ENCODE measurements around the gene ACTL6B.
A peak's percentile ranks its signal among the peaks of the same experiment; 100 is the strongest.

Gene ACTL6B

DNA sequence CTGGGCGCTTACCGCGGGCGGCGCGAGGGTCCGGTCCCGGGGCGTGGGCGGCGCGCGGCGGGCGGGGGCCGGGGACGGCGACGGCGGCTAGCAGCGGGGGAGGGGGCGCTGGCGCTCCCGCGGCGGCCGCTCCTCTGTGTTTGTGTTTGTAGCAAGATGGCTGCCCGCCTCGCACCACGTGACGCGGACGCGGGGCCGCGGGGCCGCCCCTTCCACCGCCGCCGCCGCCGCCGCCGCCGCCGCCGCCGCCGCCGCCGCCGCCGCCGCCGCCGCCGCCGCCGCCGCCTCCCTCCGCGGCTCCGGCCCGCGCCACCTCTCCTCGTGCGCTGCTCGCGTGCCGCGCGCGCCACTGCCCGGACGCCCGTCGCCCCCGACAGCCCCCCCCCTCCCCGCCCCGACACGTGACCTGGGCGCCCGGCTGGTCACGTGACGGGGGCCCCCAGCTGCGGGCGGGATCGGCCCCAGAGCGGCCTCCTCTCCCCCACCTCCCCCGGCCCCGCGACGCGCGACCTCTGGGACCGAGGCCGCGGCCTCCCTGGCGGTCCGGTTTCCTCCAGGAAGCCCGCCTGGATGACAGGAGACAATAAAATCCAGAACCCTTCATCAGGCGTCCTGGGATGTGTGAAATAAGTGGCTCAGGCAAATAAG, 38.0 kb upstream of the ACTL6B start, which contains the start of gene GIGYF1:
GIGYF1 (minus strand) TSS at position 153 of the 648 bp plus-strand sequence. CDS start 6,012 bp downstream, outside the sequence.
- Histone ChIP-seq H3K9ac (ENCODE audit: low read length) (peak within 1 kb of the TSS; percentile 95), H3K4me1 (ENCODE audit: control insufficient read depth, low read depth, low read length) (peaks cover 7% of the 10 kb centered on the region), H3K23ac (ENCODE audit: low read length) (peak within 1 kb of the TSS; percentile 72), H3K79me1 (ENCODE audit: low read length) (peaks cover 19% of the 10 kb centered on the region), H2BK5ac (ENCODE audit: low read length) (no peak within 1 kb of the TSS), H3K56ac (ENCODE audit: low read length) (peak within 1 kb of the TSS; percentile 93), H2AK5ac (ENCODE audit: low read length) (no peak within 1 kb of the TSS), H3K18ac (ENCODE audit: low read length) (peak within 1 kb of the TSS; percentile 88), H3K27ac (ENCODE audit: low read depth, low read length) (peak within 1 kb of the TSS; percentile 81), H2BK15ac (replicated peaks; ENCODE audit: low read depth) (no peak within 1 kb of the TSS), H2BK120ac (ENCODE audit: low read depth, low read length) (peak within 1 kb of the TSS; percentile 82), H4K8ac (ENCODE audit: low read depth, low read length) (peak within 1 kb of the TSS; percentile 94), H3K36me3 (ENCODE audit: control insufficient read depth, insufficient read depth, low read length) (no peaks in the 10 kb centered on the region), H3K4me3 (ENCODE audit: low read length) (peak within 1 kb of the TSS; percentile 76), H3K27me3 (ENCODE audit: insufficient read depth, low read length, poor library complexity) (no peaks in the 10 kb centered on the region), H3K4me2 (ENCODE audit: low read length) (peak within 1 kb of the TSS; percentile 71), H3K4ac (ENCODE audit: low read depth, low read length) (peak within 1 kb of the TSS; percentile 96), H4K5ac (ENCODE audit: low read length) (no peak within 1 kb of the TSS), H3K79me2 (ENCODE audit: control insufficient read depth, insufficient read depth, low read length) (peaks cover 37% of the 10 kb centered on the region)
- DNase-seq, result peak; percentile 69
- WGBS (ENCODE audit: extremely low coverage, insufficient coverage, low lambda C conversion rate), result no CpG with 5 or more reads among the region's 102 CpGs

DNA sequence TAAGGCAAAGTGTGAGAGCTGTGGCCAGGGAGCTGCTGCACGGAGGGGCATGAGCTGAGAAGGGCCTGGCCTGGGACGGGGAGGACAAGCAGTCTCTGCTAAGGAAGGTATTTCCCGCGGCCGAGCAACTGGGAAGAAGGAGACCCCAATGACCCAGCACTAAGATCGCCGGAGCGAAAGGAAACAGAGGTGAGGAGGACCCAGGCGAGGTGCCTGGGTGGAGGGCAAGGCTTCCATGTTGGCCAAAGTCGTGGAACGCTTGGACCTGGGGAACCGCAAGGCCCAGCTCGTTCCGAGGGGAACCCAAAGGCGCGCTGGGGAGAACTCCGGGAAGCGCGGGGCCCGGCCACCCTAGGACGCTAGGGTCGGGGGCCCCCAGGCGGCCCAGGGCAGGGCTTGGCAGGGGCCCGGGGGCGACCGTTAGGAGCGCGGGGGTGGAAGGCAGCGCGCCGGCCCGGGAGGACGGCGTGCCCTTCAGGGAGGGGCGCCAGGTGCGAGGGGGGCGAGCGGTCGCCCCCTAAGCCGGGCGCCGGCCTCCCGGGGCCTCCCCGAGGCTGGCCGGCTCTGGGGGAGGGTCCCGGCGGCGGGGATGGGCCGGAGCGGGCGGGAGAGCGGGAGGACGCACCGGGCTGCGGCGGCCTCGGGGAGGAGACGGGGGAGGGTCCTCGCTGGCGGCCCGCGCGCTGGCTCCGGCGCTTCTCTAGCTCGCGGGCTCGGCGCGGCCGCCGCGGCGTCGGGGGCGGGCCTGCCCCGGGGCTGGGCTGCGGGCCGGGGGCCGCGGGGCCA, 37.3 kb upstream of the ACTL6B start:
- H2BK120ac ChIP-seq (ENCODE audit: low read depth, low read length), result peak overlapping the region; percentile 82
- H3K79me2 ChIP-seq (ENCODE audit: control insufficient read depth, insufficient read depth, low read length), result peaks cover 42% of the 10 kb centered on the region
- peaks cover 21% of the 10 kb centered on the region for H3K79me1 ChIP-seq (ENCODE audit: low read length)
- H3K27ac ChIP-seq (ENCODE audit: low read depth, low read length), result peak overlapping the region; percentile 81
- H3K4ac ChIP-seq (ENCODE audit: low read depth, low read length), result peak overlapping the region; percentile 96
- H3K56ac ChIP-seq (ENCODE audit: low read length), result peak overlapping the region; percentile 93
- H3K4me3 ChIP-seq (ENCODE audit: low read length), result peak overlapping the region; percentile 76
- H2AK5ac ChIP-seq (ENCODE audit: low read length), result no peak overlapping the region
- DNase-seq, result no peak
- peak overlapping the region; percentile 72 for H3K23ac ChIP-seq (ENCODE audit: low read length)
- no peak overlapping the region for H2BK15ac ChIP-seq (replicated peaks; ENCODE audit: low read depth)
- H3K4me1 ChIP-seq (ENCODE audit: control insufficient read depth, low read depth, low read length), result peaks cover 7% of the 10 kb centered on the region
- peak overlapping the region; percentile 94 for H4K8ac ChIP-seq (ENCODE audit: low read depth, low read length)
- peak overlapping the region; percentile 95 for H3K9ac ChIP-seq (ENCODE audit: low read length)
- no peaks in the 10 kb centered on the region for H3K36me3 ChIP-seq (ENCODE audit: control insufficient read depth, insufficient read depth, low read length)
- peak overlapping the region; percentile 88 for H3K18ac ChIP-seq (ENCODE audit: low read length)
- WGBS (ENCODE audit: extremely low coverage, insufficient coverage, low lambda C conversion rate), result no CpG with 5 or more reads among the region's 81 CpGs
- no peak overlapping the region for H2BK5ac ChIP-seq (ENCODE audit: low read length)
- no peak overlapping the region for H4K5ac ChIP-seq (ENCODE audit: low read length)
- H3K27me3 ChIP-seq (ENCODE audit: insufficient read depth, low read length, poor library complexity), result no peaks in the 10 kb centered on the region
- H3K4me2 ChIP-seq (ENCODE audit: low read length), result peak overlapping the region; percentile 71

DNA sequence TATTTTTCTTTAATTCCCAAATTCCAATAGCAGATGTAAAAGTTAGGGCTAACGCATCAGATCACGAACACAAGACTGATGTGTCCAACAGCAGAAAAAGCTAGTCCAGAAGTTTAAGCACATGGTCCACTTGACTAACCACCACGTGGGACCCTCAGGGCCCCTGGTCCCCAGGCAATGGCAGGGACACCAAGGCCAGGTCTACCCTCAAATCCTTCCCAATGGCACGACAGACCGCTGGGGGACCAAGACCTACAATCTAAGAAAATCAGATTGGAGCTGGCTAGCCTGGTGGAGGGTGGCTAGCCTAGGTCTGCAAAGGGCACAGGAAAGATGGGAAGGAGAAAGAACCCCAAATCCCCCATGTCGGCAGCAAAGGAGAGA, 36.3 kb upstream of the ACTL6B start:
- Histone ChIP-seq H3K36me3 (ENCODE audit: control insufficient read depth, insufficient read depth, low read length) (peaks cover 4% of the 10 kb centered on the region), H4K5ac (ENCODE audit: low read length) (no peak overlapping the region), H4K8ac (ENCODE audit: low read depth, low read length) (no peak overlapping the region), H3K23ac (ENCODE audit: low read length) (no peak overlapping the region), H3K4me1 (ENCODE audit: control insufficient read depth, low read depth, low read length) (peaks cover 7% of the 10 kb centered on the region), H2AK5ac (ENCODE audit: low read length) (no peak overlapping the region), H3K9ac (ENCODE audit: low read length) (peak overlapping the region; percentile 95), H3K27me3 (ENCODE audit: insufficient read depth, low read length, poor library complexity) (no peaks in the 10 kb centered on the region), H2BK120ac (ENCODE audit: low read depth, low read length) (no peak overlapping the region), H3K79me2 (ENCODE audit: control insufficient read depth, insufficient read depth, low read length) (peaks cover 45% of the 10 kb centered on the region), H3K56ac (ENCODE audit: low read length) (peak overlapping the region; percentile 93), H2BK5ac (ENCODE audit: low read length) (no peak overlapping the region), H3K79me1 (ENCODE audit: low read length) (peaks cover 24% of the 10 kb centered on the region), H3K4me3 (ENCODE audit: low read length) (no peak overlapping the region), H3K4me2 (ENCODE audit: low read length) (peak overlapping the region; percentile 71), H2BK15ac (replicated peaks; ENCODE audit: low read depth) (no peak overlapping the region), H3K18ac (ENCODE audit: low read length) (no peak overlapping the region), H3K4ac (ENCODE audit: low read depth, low read length) (no peak overlapping the region), H3K27ac (ENCODE audit: low read depth, low read length) (no peak overlapping the region)
- WGBS (ENCODE audit: extremely low coverage, insufficient coverage, low lambda C conversion rate), result no CpG with 5 or more reads among the region's 6 CpGs
- no peak for DNase-seq

DNA sequence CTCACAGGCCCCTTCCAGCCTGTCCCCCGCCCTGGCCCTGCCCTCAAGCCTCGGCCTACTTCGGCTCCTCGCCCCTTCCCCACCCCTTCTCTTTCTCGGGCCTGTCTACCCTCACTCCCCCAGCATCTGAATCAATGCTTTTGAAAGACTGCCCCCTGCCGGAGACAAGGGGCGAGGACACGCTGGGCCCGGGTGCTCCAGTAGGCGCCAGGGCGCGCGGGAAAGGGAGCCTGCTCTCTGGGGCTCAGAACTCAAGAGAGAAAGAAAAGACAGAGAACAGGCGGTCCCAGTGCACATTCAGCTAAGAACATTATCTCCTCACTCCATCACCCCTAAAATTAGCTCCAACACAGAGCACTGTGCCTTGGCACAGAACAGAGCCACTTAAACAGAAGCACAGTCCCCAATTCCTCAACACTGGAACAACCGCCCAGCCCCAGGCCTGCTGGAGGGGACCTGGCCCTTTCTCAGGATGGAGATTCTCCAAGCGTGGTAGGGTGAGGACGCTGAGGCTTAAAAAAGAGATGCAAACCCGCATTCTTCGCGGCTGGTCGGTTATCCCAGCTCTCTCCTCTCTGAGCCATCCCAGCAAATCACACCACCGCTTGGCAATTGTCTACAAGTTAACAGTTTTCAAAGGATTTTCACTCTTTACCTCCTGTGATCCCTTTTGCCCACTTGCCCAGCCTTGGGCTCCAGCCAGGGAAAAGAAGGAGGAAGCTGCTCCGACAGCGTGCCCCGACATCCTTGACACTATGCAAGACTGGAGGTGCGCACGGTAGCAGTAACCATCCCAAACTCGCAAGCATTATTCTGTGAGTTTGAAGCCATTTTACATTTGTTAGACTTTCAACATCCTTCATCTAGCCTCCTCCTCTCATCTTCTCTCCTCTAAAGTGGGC, 35.7 kb upstream of the ACTL6B start:
- H3K23ac ChIP-seq (ENCODE audit: low read length), result no peak overlapping the region
- peak; percentile 92 for DNase-seq
- peak overlapping the region; percentile 93 for H3K56ac ChIP-seq (ENCODE audit: low read length)
- H3K36me3 ChIP-seq (ENCODE audit: control insufficient read depth, insufficient read depth, low read length), result peaks cover 4% of the 10 kb centered on the region
- H2BK5ac ChIP-seq (ENCODE audit: low read length), result no peak overlapping the region
- WGBS (ENCODE audit: extremely low coverage, insufficient coverage, low lambda C conversion rate), result no CpG with 5 or more reads among the region's 28 CpGs
- H4K5ac ChIP-seq (ENCODE audit: low read length), result no peak overlapping the region
- no peak overlapping the region for H2BK120ac ChIP-seq (ENCODE audit: low read depth, low read length)
- H2BK15ac ChIP-seq (replicated peaks; ENCODE audit: low read depth), result no peak overlapping the region
- H3K4ac ChIP-seq (ENCODE audit: low read depth, low read length), result no peak overlapping the region
- H3K79me1 ChIP-seq (ENCODE audit: low read length), result peaks cover 24% of the 10 kb centered on the region
- H4K8ac ChIP-seq (ENCODE audit: low read depth, low read length), result no peak overlapping the region
- H3K4me1 ChIP-seq (ENCODE audit: control insufficient read depth, low read depth, low read length), result peaks cover 7% of the 10 kb centered on the region
- peaks cover 45% of the 10 kb centered on the region for H3K79me2 ChIP-seq (ENCODE audit: control insufficient read depth, insufficient read depth, low read length)
- peak overlapping the region; percentile 14 for H3K4me3 ChIP-seq (ENCODE audit: low read length)
- peak overlapping the region; percentile 95 for H3K9ac ChIP-seq (ENCODE audit: low read length)
- no peak overlapping the region for H3K18ac ChIP-seq (ENCODE audit: low read length)
- no peak overlapping the region for H2AK5ac ChIP-seq (ENCODE audit: low read length)
- no peaks in the 10 kb centered on the region for H3K27me3 ChIP-seq (ENCODE audit: insufficient read depth, low read length, poor library complexity)
- H3K4me2 ChIP-seq (ENCODE audit: low read length), result peak overlapping the region; percentile 71
- no peak overlapping the region for H3K27ac ChIP-seq (ENCODE audit: low read depth, low read length)

DNA sequence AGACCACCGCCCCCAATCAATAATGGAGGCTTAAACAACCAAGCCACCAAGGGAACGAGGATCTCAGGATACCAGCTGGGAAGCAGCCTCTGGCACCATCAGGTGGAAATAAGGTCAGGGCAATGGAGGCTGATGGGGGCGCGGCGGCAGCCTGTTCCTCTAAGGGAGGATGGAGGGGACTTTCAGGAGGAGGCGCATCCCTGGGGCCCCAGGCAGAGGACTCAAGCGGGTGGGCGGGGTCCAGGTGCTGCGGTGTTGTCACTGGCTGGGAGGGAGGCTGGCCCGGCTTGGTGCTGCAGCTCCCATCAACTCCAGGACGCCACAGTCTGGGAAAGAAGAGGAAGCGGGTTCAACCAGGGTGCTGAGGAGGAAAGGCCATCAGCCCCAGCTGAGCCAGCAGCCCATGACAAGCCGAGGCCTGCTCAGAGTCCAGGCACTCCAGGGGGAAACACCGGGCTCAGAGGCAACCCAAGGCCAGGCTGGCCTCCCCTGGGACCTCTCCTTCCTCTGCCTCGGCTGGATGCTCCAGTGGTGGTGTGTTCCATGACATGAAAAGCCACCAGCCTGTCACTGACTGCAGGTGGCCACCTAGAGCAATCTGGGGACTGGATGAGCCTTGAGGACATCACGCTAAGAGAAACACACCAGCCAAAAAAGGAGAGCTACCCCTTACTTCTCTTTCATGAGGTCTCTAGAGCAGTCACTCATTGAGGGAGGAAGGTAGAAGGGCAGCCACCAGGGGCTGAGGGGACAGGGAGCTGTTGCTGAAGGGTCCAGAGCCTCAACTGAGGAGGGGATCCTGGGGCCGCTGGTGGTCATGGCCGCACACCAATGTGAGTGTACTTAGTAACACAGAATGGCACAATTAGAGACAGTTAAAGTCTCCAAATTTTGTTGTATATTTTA, 33.2 kb upstream of the ACTL6B start:
- H3K4me2 ChIP-seq (ENCODE audit: low read length), result no peak overlapping the region
- no CpG with 5 or more reads among the region's 18 CpGs for WGBS (ENCODE audit: extremely low coverage, insufficient coverage, low lambda C conversion rate)
- no peak overlapping the region for H3K4me3 ChIP-seq (ENCODE audit: low read length)
- no peak overlapping the region for H3K27ac ChIP-seq (ENCODE audit: low read depth, low read length)
- H2BK15ac ChIP-seq (replicated peaks; ENCODE audit: low read depth), result no peak overlapping the region
- no peak overlapping the region for H3K9ac ChIP-seq (ENCODE audit: low read length)
- H3K36me3 ChIP-seq (ENCODE audit: control insufficient read depth, insufficient read depth, low read length), result peaks cover 10% of the 10 kb centered on the region
- DNase-seq, result no peak
- no peak overlapping the region for H3K18ac ChIP-seq (ENCODE audit: low read length)
- no peak overlapping the region for H3K23ac ChIP-seq (ENCODE audit: low read length)
- H3K79me1 ChIP-seq (ENCODE audit: low read length), result peaks cover 24% of the 10 kb centered on the region
- no peak overlapping the region for H4K8ac ChIP-seq (ENCODE audit: low read depth, low read length)
- H3K27me3 ChIP-seq (ENCODE audit: insufficient read depth, low read length, poor library complexity), result no peaks in the 10 kb centered on the region
- H2BK120ac ChIP-seq (ENCODE audit: low read depth, low read length), result no peak overlapping the region
- no peak overlapping the region for H2BK5ac ChIP-seq (ENCODE audit: low read length)
- H3K4me1 ChIP-seq (ENCODE audit: control insufficient read depth, low read depth, low read length), result peaks cover 7% of the 10 kb centered on the region
- H3K56ac ChIP-seq (ENCODE audit: low read length), result no peak overlapping the region
- H3K4ac ChIP-seq (ENCODE audit: low read depth, low read length), result no peak overlapping the region
- no peak overlapping the region for H4K5ac ChIP-seq (ENCODE audit: low read length)
- peaks cover 45% of the 10 kb centered on the region for H3K79me2 ChIP-seq (ENCODE audit: control insufficient read depth, insufficient read depth, low read length)
- H2AK5ac ChIP-seq (ENCODE audit: low read length), result no peak overlapping the region

Data from mesendoderm (in vitro differentiated cells).